H1 (cell line): ENCODE measurements around the gene STEEP1. TPM values are rescaled to one million over a fixed set of nuclear protein-coding genes. Genes with fewer than 3 reads are reported as not detected.
A peak's percentile ranks its signal among the peaks of the same experiment; 100 is the strongest.

Experiments
- ASH2L ChIP-seq: fragments of 200-600, 300-600 bp; sonication (generic); IDR thresholded peaks from one replicate; pipeline ENCODE4 v1.7.1; 2017; ENCODE audit warnings: low read length
- BCL11A ChIP-seq, 2 experiments: IDR thresholded peaks; one replicate each; pipeline ENCODE4 v1.6.1; 2011; ENCODE audit warnings: low read depth in 2 of 2, low read length in 2 of 2, mild to moderate bottlenecking in 2 of 2
- CBX8 ChIP-seq: fragments of 300-800, 300-1000 bp; sonication (generic); IDR thresholded peaks from 2 replicates; pipeline ENCODE4 v1.7.1; 2016; ENCODE audit warnings: low read depth, low read length, borderline replicate concordance
- CHD1 ChIP-seq: IDR thresholded peaks from 2 replicates; pipeline ENCODE4 v1.6.1; 2012; ENCODE audit warnings: low read depth, low read length, improper control_type of control experiment
- CTBP2 ChIP-seq: IDR thresholded peaks from 2 replicates; pipeline ENCODE4 v1.7.0; 2011; ENCODE audit warnings: borderline replicate concordance, mild to moderate bottlenecking, moderate library complexity, mixed read lengths, low read length; ENCODE audit not compliant: insufficient read depth, insufficient read length
- EP300 ChIP-seq, 2 experiments: IDR thresholded peaks; 1 replicate in 1 of 2; 2 replicates in 1 of 2; pipeline ENCODE4 v1.6.1; 2011 to 2012; ENCODE audit warnings: low read depth in 2 of 2, low read length in 2 of 2, mild to moderate bottlenecking in 2 of 2, borderline replicate concordance in 1 of 2, inconsistent platforms in 1 of 2, moderate library complexity in 1 of 2
- FOSL1 ChIP-seq: IDR thresholded peaks from 2 replicates; pipeline ENCODE4 v1.6.1; 2011; ENCODE audit warnings: mild to moderate bottlenecking, low read depth, low read length, moderate library complexity; ENCODE audit not compliant: insufficient read depth
- HDAC2 ChIP-seq, 2 experiments: fragments of 300-600 bp in 1 of 2; sonication (generic) in 1 of 2; IDR thresholded peaks; 2 replicates each; pipeline ENCODE4 v1.6.1; 2011 to 2012; ENCODE audit warnings: low read depth in 2 of 2, low read length in 2 of 2, mild to moderate bottlenecking in 2 of 2, moderate library complexity in 2 of 2, borderline replicate concordance in 1 of 2, inconsistent platforms in 1 of 2
- JUND ChIP-seq: IDR thresholded peaks from 2 replicates; pipeline ENCODE4 v1.6.1; 2011; ENCODE audit warnings: mild to moderate bottlenecking, improper control_type of control experiment, low read length
- KDM5A ChIP-seq: fragments of 200-600 bp; IDR thresholded peaks from 2 replicates; pipeline ENCODE4 v1.7.1; 2012; ENCODE audit warnings: mild to moderate bottlenecking, low read length, inconsistent platforms, mixed read lengths
- MAFK ChIP-seq: IDR thresholded peaks from 2 replicates; pipeline ENCODE4 v1.6.1; 2012; ENCODE audit warnings: low read depth, mild to moderate bottlenecking, improper control_type of control experiment, low read length
- NANOG ChIP-seq: IDR thresholded peaks from 2 replicates; pipeline ENCODE4 v1.6.1; 2011; ENCODE audit warnings: low read length, low read depth, mild to moderate bottlenecking, inconsistent platforms; ENCODE audit not compliant: insufficient read depth, poor library complexity, severe bottlenecking
- POLR2A ChIP-seq, 2 experiments: IDR thresholded peaks; 1 replicate in 1 of 2; 2 replicates in 1 of 2; pipeline ENCODE4 v1.6.1; 2011; ENCODE audit warnings: low read depth in 2 of 2, low read length in 2 of 2, mild to moderate bottlenecking in 2 of 2; ENCODE audit errors: control extremely low read depth in 1 of 2
- POLR2AphosphoS5 ChIP-seq: IDR thresholded peaks from 2 replicates; pipeline ENCODE4 v1.6.1; 2011; ENCODE audit warnings: low read depth, low read length
- SIN3A ChIP-seq, 2 experiments: IDR thresholded peaks in 1 of 2; conservative IDR thresholded peaks in 1 of 2; 2 replicates each; pipeline ENCODE4 v1.6.1; 2011 to 2012; ENCODE audit warnings: low read length in 2 of 2, improper control_type of control experiment in 1 of 2, low read depth in 1 of 2, mild to moderate bottlenecking in 1 of 2
- SIX5 ChIP-seq: IDR thresholded peaks from 2 replicates; pipeline ENCODE4 v1.6.1; 2011; ENCODE audit warnings: mild to moderate bottlenecking, low read depth, low read length
- SP4 ChIP-seq: IDR thresholded peaks from 2 replicates; pipeline ENCODE4 v1.6.1; 2012; ENCODE audit warnings: low read length, inconsistent platforms
- SRF ChIP-seq: IDR thresholded peaks from 2 replicates; pipeline ENCODE4 v1.6.1; 2011; ENCODE audit warnings: mild to moderate bottlenecking, low read depth, low read length, moderate library complexity
- TAF1 ChIP-seq: IDR thresholded peaks from 2 replicates; pipeline ENCODE4 v1.6.1; 2011; ENCODE audit warnings: mild to moderate bottlenecking, low read depth, low read length
- TBP ChIP-seq: IDR thresholded peaks from 2 replicates; pipeline ENCODE4 v1.6.1; 2011; ENCODE audit warnings: low read depth, low read length, improper control_type of control experiment
- USF2 ChIP-seq: IDR thresholded peaks from 2 replicates; pipeline ENCODE4 v1.6.1; 2011; ENCODE audit warnings: low read length, improper control_type of control experiment
- polyA plus RNA-seq, 7 experiments: library from polyadenylated mRNA; depleted of rRNA in 3 of 7; stranded (reverse) in 5 of 7; unstranded in 2 of 7; fragments of >200 nt in 5 of 7; fragments of 200-250 nt in 2 of 7; gene quantifications; 1 replicate in 5 of 7; 2 replicates in 1 of 7; 4 replicates in 1 of 7; pipeline versions ENCODE4 v1.2.1 to v1.2.3, GENCODE V29; 2011 to 2013; ENCODE audit warnings: missing spikeins in 2 of 7, mixed read lengths in 2 of 7
- total RNA-seq: library from RNA; stranded (reverse); fragmentation: NEBNext Ultra II Directional; extraction: Animal tissue kit (Norgen Biotek cat#: 25700); gene quantifications from 2 replicates; pipeline ENCODE4 v1.2.1, GENCODE V29; 2021

Gene STEEP1
- total and polyA plus RNA-seq, 2 of the 8 experiments (the other 6 are each of a cell fraction or from before 2014, with no cell fraction given): 9.2 to 29.7 TPM

DNA sequence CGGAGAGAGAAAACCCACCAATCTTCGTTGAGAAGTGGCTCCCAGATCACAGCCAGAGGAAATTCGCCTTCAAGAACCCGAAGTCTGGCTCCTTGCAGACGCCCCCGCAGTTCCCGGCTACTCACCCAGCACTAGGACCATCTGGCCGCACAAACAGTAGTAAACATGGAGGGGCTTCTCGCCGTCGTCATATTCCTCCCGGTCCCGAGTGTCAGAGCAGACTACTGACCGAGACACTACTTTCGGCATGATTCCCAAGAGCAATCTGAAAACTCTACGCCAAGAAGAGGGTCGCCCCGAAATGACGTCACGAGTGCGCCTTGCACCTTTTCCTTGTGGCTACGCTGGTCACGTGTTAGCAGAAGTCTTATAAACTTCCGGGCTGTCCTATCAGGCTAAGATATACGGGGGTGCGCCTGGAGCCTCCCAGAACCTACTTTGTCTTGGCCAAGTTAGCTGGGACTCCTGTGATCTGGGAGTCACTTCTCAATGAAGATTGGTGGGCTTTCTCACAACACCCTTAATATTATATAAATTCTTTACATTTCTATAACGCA lies at the start of gene STEEP1 (continued):
- TF ChIP-seq SIN3A (conservative IDR thresholded peaks at IDR 0.05 in 1 of 2, IDR thresholded peaks at IDR 0.05 in 1 of 2; ENCODE audit: low read depth in 1 of 2, low read length in 2 of 2) (peak in 1 of 2 experiments; percentile 64; a peak in 1 of 4 replicates), HDAC2 (IDR thresholded peaks at IDR 0.05; ENCODE audit: borderline replicate concordance in 1 of 2, low read depth in 2 of 2, low read length in 2 of 2) (no peak), FOSL1 (no peak), NANOG (no peak), SRF (peak; percentile 65), CTBP2 (no peak), BCL11A (IDR thresholded peaks at IDR 0.05; ENCODE audit: low read depth in 2 of 2, low read length in 2 of 2) (no peak), JUND (peak; percentile 87), KDM5A (peak; percentile 87), CHD1 (peak; percentile 70), TBP (peak; percentile 80), POLR2A (IDR thresholded peaks at IDR 0.05; ENCODE audit: control extremely low read depth in 1 of 2, low read depth in 2 of 2, low read length in 2 of 2) (peak; percentile 66 to 78), EP300 (IDR thresholded peaks at IDR 0.05; ENCODE audit: borderline replicate concordance in 1 of 2, low read depth in 2 of 2, low read length in 2 of 2) (peak in 1 of 2 experiments; percentile 95; a peak in 2 of 3 replicates), SP4 (no peak), TAF1 (peak; percentile 83), ASH2L (peak; percentile 45), CBX8 (no peak), SIX5 (peak; percentile 11; the same call in 1 of the 2 replicates), MAFK (no peak), POLR2AphosphoS5 (peak; percentile 78), USF2 (peak; percentile 86)
